Activated CD4-positive, alpha-beta T cell treated with anti-CD3 and anti-CD28 coated beads for 24 hours (primary cell): ENCODE results near the gene STX11.
"Not testable (repeated sequence)": the region's sequence is repeated elsewhere in the genome, so short reads cannot be mapped to it uniquely, and the experiment has no call there.

Source experiments
- DNase-seq, 2 donors: peaks; one replicate each; pipeline ENCODE4 v3.0.0-alpha.2; 2020; ENCODE audit warnings: low read depth in 2 of 2

The STX11 gene

DNA sequence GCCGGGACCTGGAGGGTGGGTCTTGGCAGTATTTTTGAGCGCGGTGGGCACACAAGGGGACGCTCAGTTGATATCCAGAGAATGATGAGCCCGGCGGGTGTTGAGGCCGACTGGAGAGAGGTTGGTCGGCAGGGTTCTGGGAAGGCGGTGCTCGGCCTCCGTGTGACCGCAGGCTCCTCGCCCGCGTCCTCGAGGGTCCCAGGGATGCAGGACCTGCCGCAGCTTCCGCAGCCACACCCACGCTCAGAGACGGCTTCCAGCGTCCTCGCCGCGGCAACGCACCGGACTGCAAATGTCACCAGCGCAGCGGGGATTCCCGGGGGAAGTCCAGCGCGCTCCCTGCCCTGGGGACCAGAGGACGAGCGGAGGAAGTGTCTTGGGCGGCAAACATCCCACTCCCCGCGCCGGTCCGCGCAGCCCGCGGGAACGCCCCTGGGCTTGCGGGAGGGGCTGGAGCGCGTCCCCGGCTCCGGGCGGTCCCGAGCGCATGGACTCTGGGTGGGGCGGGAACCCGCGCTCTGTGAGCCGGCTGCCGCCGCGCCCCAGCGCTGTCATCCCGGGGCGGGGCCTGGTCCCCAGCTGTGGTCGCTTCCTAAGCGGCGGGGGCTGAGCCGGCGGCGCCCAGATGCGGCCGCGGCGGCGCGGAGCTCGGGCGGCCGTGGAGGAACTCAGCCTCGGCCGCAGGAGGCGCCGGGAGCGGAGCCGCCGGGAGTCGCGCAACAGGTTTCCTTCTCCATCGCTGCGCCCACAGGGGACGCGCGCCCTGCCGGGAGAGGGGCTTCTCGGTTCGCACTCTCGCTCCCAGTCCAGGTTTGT, at the start of gene STX11:
Gene STX11 (plus strand): TSS at position 624 of the 816 bp plus-strand sequence. CDS start 36,111 bp downstream, outside the sequence.
- peak; percentile 64 to 73 for DNase-seq

DNA sequence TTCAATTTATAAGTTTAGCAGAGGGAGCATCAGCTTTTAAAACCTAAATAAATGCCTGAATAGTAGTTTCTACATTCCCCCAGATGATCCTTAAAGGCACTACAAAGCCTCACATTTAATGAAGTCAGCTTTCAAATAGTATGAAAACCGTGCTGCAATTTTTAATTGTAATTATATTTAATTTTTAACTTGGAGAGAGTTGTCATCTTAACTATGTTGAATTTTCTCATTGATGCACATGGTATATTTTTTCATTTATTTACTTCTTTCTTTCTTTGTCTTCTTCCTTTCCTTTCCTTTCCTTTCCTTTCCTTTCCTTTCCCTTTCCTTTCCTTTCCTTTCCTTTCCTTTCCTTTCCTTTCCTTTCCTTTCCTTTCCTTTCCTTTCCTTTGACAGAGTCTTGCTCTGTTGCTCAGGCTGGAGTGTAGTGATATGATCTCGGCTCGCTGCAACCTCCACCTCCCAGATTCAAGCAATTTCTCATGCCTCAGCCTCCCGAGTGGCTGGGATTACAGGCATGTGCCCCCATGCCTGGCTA, 47.2 kb upstream of the STX11 start:
- no peak for DNase-seq

DNA sequence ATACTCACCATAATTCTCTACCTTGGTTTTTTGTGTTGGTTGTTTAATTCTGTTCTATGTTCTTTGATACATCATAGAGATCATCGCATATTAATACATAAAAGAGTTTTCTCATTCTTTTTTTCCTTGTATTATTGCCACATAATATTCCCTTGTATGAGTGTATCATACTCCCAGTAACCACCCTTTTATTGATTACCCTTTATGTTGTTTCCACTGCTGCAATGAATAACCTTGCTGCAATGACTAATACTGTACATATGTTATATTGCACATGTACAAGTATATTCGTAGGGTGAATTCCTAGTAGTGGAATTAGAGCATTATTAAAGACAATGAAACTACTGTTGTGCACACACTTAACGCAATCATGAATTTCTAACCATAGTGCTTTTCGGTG, 45.8 kb upstream of the STX11 start:
- DNase-seq = no peak

DNA sequence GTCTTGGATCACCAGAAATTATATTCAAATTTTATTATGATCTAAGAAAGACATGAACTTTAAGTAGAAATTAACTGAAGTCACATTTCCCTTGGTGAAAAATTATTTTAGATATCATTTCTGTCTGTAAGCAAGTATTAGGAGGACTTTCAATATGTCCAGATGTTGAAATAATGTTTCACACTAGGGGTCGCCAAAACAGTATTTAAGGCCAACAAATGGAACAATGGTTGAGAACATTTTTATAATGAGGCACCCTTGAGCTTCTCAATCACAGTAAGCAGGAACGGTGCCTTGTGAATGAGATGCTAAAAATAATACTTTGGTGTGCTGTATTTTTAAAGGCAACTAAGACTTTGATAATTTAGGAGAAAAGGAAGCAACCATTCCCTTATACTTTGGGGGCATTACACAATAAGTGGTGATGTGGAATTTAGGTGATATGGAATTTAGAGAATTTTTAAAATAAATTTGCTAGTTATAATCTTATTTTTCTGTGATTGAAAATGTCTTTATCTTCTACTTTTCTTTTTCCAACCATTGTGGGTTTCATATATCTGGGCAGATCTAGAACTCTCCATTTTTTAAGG, 45.3 kb upstream of the STX11 start:
- peak in 1 of 2 donors; percentile 50 for DNase-seq

DNA sequence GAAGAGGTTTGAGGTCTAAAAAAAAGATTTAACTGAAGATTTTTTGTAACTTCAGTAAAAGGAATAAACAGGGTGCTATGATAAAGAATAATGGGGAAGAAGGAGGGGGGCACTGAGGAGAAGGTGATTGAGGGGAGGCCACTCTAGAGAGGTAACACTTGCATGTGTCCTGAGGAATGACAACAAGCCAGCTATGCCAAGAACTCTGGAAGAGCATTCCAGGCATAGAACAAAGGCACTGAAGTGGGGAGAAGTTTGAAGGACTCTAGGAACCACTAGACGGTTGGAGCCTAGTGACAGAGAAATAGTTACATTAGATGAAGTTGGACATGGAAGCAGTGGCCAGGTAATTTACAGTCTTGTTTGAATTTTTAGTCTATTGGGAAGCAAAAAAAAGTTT, 44.1 kb upstream of the STX11 start:
- DNase-seq = no peak

DNA sequence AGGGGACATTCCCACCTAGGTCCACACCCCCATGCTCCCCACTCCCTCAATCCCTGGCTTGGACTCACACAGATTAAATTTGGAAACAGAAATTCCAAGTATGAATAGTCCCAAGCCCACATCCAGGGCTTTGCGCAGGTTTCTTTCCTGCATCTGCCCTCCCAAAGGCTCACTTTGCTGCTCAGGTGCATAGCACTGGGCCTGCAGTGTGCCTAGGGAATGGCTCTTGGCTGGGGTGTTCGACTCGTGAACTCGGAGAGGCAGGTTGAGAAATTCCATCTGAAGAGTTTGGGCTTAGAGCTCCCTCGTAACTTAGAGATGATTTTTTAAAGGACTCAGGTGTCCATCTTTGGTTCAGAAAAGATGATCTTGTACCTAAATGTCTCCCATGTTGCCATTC, 40.1 kb upstream of the STX11 start:
- no peak for DNase-seq

DNA sequence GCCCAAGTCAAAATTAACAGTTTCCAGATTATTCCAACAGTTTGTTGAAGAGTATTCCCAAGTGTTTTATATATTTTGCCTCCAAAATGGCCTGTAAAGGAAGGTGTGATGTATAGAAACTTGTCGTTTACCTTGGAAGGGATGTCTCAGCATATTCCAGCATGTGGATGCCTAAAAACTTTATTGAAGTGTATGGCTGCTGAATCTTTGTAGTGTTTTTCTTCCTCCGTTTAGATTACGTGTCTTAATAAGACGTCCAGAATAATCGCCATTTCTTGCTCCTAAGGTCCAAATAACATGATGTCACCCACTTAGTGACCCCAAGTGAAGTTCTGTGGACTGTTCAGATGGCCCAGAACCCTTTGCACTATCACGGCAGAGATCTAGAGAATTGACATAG, 37.0 kb upstream of the STX11 start:
- no peak for DNase-seq

DNA sequence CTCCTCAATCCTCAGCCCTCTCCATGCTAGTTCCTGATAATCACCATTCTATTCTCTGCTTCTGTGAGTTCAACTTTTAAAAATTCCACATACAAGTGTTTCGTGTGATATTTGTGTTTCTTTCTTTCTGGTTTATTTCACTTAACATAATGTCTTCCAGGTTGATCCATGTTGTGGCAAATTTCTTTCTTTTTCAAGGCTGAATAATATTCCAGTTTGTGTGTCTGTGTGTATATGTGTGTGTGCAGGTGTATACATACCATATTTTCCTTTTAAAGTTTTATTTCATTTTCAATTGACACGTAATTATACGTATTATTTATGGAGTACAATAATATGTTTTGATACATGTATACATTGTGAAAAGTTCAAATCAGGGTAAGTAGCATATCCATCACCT, 35.1 kb upstream of the STX11 start:
- no peak for DNase-seq

DNA sequence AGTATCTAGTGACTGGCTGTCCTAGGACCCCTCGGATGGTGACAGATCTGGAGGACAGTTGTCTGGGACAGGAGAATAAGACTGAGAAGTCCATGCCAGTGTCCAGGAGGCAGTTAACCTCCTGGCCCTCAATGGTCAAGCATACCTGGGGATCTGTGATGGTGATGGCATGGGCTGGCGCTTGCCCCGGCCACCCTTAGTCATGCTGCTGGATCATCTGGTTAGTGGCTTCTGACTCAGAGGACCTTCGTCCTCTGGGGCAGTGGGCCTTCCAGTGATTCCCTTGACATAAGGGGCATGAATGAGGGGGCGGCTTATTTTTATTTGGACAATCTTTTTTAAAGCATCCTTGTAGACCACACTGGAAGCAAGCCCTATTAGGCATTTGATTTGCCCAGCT, 30.9 kb upstream of the STX11 start:
- no peak for DNase-seq

DNA sequence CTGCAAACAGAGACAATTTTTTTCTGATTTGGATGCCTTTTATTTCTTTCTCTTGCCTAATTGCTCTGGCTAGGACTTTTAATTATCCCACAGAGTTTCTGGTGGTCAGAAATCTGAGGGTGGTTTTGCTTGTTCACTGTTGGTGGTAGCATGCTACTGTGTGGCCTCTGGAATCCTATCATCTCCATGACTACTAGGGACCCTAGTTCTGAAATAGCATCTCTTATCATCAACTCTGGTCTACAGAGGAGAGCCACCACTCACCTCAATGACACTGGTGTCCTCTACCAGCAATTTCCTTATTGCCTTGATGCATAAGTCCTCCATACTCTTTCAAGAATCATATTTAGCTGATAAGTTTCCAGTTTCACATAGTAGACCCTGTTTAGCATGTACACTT, 27.5 kb upstream of the STX11 start:
- DNase-seq = no peak

DNA sequence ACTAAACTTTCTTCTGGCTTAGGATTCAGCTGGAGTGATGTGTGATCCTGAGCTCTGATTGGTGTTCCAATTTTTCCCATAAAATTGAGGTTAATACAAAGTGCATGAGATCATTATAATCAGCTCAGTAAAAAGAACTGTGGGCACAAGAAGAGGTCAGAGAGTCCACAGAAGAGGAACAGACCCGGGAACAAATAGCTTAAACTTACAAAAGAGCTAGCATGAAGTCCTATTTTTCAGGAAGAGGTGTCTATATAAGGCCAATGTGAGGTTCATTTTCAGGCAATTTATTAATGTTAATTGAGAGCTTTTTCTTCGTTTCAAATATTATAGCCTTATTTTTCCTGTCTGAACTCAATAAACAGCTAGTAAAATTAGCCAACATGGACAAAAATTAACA, 26.9 kb upstream of the STX11 start:
- no peak for DNase-seq

DNA sequence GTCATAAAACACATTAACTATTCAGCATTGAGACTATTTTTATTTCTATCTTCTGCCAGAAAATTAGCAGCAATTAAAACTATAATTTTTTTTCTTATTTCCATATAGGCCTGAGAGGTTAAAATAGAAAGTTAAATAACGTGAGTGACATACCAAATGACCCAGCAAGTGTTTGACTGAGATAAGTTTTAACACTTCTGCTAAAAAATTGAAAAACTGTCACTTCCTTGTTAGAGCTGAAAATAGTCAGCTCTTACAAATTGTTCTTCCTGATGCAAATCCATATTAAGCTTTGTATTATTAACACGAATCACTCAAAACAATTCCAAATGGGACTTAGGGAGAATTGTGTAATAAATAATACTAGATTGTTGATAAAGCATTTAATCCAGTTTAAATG, 26.5 kb upstream of the STX11 start:
- no peak for DNase-seq

DNA sequence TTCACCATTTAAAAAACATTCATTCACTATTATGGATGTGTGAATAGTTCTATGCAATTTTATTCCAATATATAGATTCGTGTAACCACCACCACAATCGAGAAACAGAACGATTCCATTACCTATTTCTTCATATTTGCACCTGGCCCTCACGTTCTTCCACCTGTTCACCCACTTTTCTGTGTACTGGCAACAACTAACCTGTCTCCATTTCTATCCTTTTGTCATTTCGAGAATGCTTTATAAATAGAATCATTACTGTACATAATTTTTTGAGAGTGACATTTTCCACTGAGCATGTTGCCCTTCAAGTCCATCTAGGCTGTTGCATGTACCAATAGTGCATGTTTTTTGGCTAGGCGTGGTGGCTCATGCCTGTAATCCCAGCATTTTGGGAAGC, 23.2 kb upstream of the STX11 start:
- no peak for DNase-seq

DNA sequence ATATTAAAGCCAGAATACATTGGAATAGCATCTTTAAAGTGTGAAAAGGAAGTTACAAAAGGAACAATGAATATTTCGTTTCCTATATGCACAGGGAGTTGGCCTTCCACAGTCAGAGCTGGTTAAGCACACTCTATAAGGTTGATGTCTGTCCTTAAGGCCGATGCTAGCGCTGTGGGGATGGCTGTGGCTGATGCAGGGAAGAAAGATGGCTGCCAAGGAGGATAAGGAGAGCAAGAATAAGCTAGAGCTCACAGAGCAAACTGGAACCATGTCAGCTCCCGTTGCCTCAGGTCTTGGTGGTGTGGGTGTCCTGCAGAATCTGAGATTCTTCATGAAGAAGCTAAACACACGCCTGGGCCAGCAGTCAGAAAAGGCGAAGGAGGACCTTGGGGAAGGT, 20.8 kb upstream of the STX11 start:
- no peak for DNase-seq

DNA sequence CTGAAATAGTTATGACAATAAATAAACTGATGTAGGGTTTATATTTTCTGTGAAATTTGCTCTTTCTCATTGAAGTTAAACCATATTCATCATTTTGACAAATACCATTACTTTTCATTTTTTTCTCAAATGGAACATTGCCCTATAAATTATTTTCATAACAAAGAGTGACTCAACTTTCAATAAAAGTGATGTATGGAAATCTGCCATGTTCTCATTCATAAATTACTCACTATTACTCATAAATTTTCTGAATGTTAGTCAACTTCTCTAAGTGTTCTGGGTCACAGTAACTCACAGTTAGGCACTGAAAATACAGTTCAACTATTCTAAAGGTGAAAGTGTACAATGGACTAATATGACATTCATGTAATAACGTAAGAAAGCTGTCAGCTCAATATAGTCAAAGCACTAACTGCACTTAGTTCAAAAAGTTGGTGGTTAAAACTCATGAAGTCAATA, 19.0 kb upstream of the STX11 start:
- no peak for DNase-seq

DNA sequence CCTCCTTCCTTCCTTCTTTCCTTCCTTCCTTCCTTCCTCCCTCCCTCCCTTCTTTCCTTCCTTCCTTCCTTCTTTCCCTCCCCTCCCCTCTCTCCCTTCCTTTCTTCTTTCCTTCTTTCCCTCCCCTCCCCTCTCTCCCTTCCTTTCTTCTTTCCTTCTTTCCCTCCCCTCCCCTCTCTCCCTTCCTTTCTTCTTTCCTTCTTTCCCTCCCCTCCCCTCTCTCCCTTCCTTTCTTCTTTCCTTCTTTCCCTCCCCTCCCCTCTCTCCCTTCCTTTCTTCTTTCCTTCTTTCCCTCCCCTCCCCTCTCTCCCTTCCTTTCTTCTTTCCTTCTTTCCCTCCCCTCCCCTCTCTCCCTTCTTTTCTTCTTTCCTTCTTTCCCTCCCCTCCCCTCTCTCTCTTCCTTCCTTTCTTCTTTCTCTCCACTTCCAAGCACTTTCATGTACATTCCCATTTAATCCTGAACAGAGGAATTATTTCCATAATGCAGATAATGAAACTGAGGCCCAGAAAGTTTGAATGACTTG, 18.1 kb upstream of the STX11 start:
- DNase-seq = not testable (repeated sequence)

DNA sequence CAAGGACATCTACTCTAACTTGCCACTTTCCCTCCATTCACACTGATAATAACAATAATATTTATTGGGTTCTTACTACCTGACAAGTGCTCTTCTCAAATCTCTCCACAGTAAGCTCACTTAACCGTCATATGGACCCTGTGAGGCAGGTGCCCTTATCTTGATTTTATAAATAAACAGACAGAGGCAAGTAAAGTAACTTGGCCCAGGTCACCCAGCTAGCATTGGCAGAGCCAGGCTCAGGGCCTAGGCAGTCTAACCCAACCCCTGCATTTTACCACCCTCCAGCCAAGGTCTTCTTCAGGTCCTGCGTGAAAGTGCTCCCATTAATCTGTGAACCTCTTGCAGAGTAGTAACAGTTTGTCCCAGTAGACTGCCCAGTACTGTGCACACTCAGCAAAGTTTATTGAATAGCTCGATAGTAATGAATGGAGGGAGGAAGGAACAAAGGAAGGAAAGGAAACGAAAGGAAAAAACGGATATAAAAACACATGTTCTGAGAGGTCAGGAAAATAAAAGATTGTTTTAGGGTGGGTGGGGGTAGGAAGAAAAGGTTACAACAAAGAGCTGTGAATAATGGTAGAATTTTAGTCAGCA, 17.0 kb upstream of the STX11 start:
- no peak for DNase-seq

DNA sequence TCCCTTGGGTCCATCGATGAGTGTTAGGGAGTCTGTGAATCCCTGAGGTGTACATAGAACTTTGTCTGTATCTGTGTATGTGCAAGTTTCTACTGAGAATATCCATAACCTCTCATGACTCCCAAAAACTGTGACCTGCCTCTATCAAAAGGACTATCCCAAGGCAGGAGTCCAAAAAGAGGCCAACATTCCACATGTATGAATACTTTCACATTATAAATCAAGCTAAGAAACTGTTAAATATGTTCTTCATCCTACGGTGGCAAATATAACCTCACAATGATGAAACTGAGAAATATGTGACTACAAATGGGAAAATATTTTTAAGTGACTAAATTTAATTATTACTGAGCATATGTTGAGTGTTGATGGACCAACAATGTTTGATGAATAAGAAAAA, 16.1 kb upstream of the STX11 start:
- no peak for DNase-seq

DNA sequence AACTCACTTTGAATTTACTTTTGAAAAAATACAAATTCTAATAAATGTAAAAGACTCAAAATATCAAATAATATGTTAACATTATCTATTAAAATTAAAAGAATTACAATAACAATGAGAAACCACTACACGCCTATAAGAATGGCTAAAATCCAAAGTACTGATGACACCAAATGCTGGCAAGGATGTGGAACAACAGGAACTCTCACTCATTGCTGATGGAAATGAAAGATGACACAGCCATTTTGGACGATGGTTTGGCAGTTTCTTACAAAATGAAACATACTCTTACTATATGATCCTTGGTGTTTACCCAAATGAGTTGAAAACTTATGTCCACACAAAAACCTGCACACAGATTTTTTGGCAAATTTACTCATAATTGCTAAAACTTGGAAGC, 15.6 kb upstream of the STX11 start:
- no peak for DNase-seq

DNA sequence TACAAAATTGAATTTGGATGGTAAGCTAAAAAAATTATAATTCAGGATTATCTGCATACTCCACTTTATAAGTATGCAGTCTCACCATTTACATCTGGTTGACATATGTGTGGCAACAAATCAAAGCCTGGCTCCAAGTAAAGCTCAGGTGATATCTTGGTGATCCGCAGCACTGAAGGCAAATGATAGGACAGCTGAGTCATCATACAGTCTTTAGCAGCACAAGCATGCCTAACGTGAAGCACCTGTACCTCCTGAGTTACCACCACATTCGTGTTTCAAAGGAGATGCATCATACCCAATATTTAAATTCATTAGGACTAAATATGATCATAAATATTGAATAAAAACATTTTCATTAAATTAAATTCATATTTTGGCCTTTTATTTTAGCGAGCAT, 11.8 kb upstream of the STX11 start:
- no peak for DNase-seq

DNA sequence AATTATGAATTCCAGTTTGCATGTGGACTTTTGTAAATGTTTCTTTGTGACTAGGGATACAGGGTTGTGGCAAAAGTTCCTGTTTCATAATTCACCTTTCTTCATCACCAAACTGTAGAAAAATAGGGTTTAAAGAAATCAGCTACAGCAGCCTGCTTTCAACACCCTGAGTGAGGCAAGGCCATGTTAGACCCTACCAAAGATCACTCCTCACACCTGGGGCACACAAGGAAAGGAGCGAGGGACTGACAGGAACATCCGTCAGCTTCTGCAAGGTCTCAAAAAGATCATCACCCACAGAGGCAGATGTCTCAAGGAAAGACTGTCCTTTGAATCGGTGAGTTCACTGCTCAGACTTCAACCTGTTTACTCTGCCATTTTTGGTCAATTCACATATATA, 10.5 kb upstream of the STX11 start:
- no peak for DNase-seq

DNA sequence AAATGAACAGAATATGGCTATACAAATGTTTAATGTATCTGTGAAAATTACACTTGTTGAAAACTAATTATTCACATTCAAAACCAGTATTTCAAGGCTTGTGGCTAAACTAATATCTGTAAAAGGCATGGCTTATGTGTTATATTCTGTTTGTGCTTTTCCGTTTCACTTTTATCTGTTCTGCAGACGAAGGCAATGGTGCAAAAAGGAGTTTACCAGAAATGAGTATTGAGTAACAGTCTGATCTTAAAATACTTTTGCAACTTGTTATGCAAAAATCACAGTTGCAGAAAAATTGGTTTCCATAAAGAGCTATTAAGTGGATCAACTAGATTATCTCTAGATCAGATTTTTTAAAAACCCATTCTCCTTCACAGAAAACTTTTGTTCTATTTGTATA, 9.4 kb upstream of the STX11 start:
- no peak for DNase-seq

DNA sequence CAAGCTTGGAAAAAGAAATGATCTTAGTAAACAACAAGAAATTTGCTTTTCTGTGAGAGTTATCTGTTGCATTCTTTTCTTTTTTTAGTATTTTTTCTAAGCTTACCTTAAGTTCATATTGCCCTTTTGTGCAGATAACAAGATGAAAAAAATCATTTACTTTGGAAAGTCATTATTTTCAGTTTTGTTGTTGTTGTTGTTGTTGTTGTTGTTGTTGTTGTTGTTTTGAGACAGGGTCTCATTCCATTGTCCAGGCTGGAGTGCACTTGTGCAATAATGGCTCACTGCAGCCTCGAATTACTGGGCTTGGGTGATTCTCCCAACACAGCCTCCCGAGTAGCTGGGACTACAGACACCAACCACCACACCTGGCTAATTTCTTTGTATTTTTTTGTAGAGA, 8.8 kb upstream of the STX11 start:
- DNase-seq = no peak
